ENCODE results near the gene DSG1.
"Not testable (repeated sequence)": the region's sequence is repeated elsewhere in the genome, so short reads cannot be mapped to it uniquely, and the experiment has no call there.

- TF ChIP-seq EZH2 (IDR thresholded peaks at IDR 0.05; ENCODE audit: insufficient read depth, poor library complexity, severe bottlenecking); EZH2phosphoT487 (IDR thresholded peaks at IDR 0.05; ENCODE audit: insufficient read depth, low read depth): not testable (repeated sequence)
Observed at GRCh38 chr18:31353336-31353735, 35.4 kb downstream of the DSG1 start.
